IPS-20b (cell line): ENCODE measurements around the gene JADE2.
A peak's percentile ranks its signal among the peaks of the same experiment; 100 is the strongest.
"Not testable (repeated sequence)": the region's sequence is repeated elsewhere in the genome, so short reads cannot be mapped to it uniquely, and the experiment has no call there.

ENCODE experiments used
- H3K27ac ChIP-seq: one replicate; pipeline ENCODE4 v1.5.1; 2013; ENCODE audit warnings: low read length
- H3K27me3 ChIP-seq: 2 replicates; pipeline ENCODE4 v1.6.1; 2013; ENCODE audit warnings: mild to moderate bottlenecking, low read length, inconsistent platforms; ENCODE audit not compliant: insufficient read depth
- H3K36me3 ChIP-seq: 2 replicates; pipeline ENCODE4 v1.6.1; 2013; ENCODE audit warnings: low read depth, mild to moderate bottlenecking, inconsistent platforms, low read length, moderate library complexity; ENCODE audit not compliant: insufficient read depth
- H3K4me1 ChIP-seq: 2 replicates; pipeline ENCODE4 v1.6.1; 2013; ENCODE audit warnings: mild to moderate bottlenecking, control low read depth, inconsistent platforms, low read length, moderate library complexity; ENCODE audit not compliant: insufficient read depth
- H3K4me3 ChIP-seq: 2 replicates; pipeline ENCODE4 v1.5.1; 2013; ENCODE audit warnings: mild to moderate bottlenecking, low read length, inconsistent platforms
- H3K9ac ChIP-seq: 2 replicates; pipeline ENCODE4 v1.6.1; 2013; ENCODE audit warnings: low read depth, mild to moderate bottlenecking, inconsistent platforms, low read length, moderate library complexity
- H3K9me3 ChIP-seq: 2 replicates; pipeline ENCODE4 v1.6.1; 2013; ENCODE audit warnings: mild to moderate bottlenecking, low read depth, low read length, inconsistent platforms; ENCODE audit not compliant: insufficient read depth

The JADE2 gene

GRCh38 chr5:134547999-134548658, 22.7 kb downstream of the JADE2 start:
- Histone ChIP-seq H3K4me1 (peaks cover 10% of the 10 kb centered on the region; the same call in 1 of the 2 replicates), H3K4me3 (no peak overlapping the region), H3K9ac (no peak overlapping the region), H3K9me3 (no peaks in the 10 kb centered on the region), H3K27me3 (no peaks in the 10 kb centered on the region), H3K27ac (peak overlapping the region; percentile 39), H3K36me3 (peaks cover 62% of the 10 kb centered on the region)

- Histone ChIP-seq H3K4me1 (peaks cover 10% of the 10 kb centered on the region; the same call in 1 of the 2 replicates), H3K9me3 (no peaks in the 10 kb centered on the region), H3K36me3 (peaks cover 65% of the 10 kb centered on the region), H3K9ac (no peak overlapping the region), H3K4me3 (no peak overlapping the region), H3K27ac (no peak overlapping the region), H3K27me3 (no peaks in the 10 kb centered on the region)
Observed at GRCh38 chr5:134549714-134550113, 24.2 kb downstream of the JADE2 start.

GRCh38 chr5:134550271-134551214, 25.1 kb downstream of the JADE2 start:
- H3K27ac ChIP-seq, result peak overlapping the region; percentile 44
- peaks cover 64% of the 10 kb centered on the region for H3K36me3 ChIP-seq
- no peaks in the 10 kb centered on the region for H3K27me3 ChIP-seq
- H3K4me1 ChIP-seq, result peaks cover 10% of the 10 kb centered on the region; the same call in 1 of the 2 replicates
- no peaks in the 10 kb centered on the region for H3K9me3 ChIP-seq
- H3K4me3 ChIP-seq, result no peak overlapping the region
- H3K9ac ChIP-seq, result 0 out of 2 replicates have a peak overlapping the region, but pooled peaks have one; percentile 17

- no peak overlapping the region for H3K27ac ChIP-seq
- H3K9me3 ChIP-seq, result no peaks in the 10 kb centered on the region
- peaks cover 62% of the 10 kb centered on the region for H3K36me3 ChIP-seq
- H3K4me3 ChIP-seq, result no peak overlapping the region
- H3K27me3 ChIP-seq, result no peaks in the 10 kb centered on the region
- H3K4me1 ChIP-seq, result peaks cover 10% of the 10 kb centered on the region; the same call in 1 of the 2 replicates
- no peak overlapping the region for H3K9ac ChIP-seq
Observed at GRCh38 chr5:134551901-134552300, 26.4 kb downstream of the JADE2 start.

GRCh38 chr5:134552301-134552700, 26.8 kb downstream of the JADE2 start:
- no peak overlapping the region for H3K4me3 ChIP-seq
- H3K36me3 ChIP-seq, result peaks cover 59% of the 10 kb centered on the region
- no peak overlapping the region for H3K27ac ChIP-seq
- peaks cover 10% of the 10 kb centered on the region; the same call in 1 of the 2 replicates for H3K4me1 ChIP-seq
- no peaks in the 10 kb centered on the region for H3K27me3 ChIP-seq
- H3K9me3 ChIP-seq, result no peaks in the 10 kb centered on the region
- H3K9ac ChIP-seq, result no peak overlapping the region

GRCh38 chr5:134552716-134553115, 27.2 kb downstream of the JADE2 start:
- not testable (repeated sequence) for H3K4me3 ChIP-seq, H3K27me3 ChIP-seq, H3K9me3 ChIP-seq, H3K9ac ChIP-seq, H3K4me1 ChIP-seq, H3K27ac ChIP-seq
- peaks cover 55% of the 10 kb centered on the region for H3K36me3 ChIP-seq

GRCh38 chr5:134553821-134554267, 28.4 kb downstream of the JADE2 start:
- Histone ChIP-seq H3K27ac (no peak overlapping the region), H3K9me3 (no peaks in the 10 kb centered on the region), H3K27me3 (no peaks in the 10 kb centered on the region), H3K4me3 (no peak overlapping the region), H3K36me3 (peaks cover 48% of the 10 kb centered on the region), H3K4me1 (peaks cover 4% of the 10 kb centered on the region; the same call in 1 of the 2 replicates), H3K9ac (no peak overlapping the region)

- H3K4me3 ChIP-seq, result no peak overlapping the region
- no peaks in the 10 kb centered on the region for H3K27me3 ChIP-seq
- H3K4me1 ChIP-seq, result peaks cover 4% of the 10 kb centered on the region; the same call in 1 of the 2 replicates
- H3K36me3 ChIP-seq, result peaks cover 51% of the 10 kb centered on the region
- H3K27ac ChIP-seq, result no peak overlapping the region
- H3K9me3 ChIP-seq, result no peaks in the 10 kb centered on the region
- H3K9ac ChIP-seq, result no peak overlapping the region
Observed at GRCh38 chr5:134554319-134555222, 29.1 kb downstream of the JADE2 start.

- H3K4me3 ChIP-seq, result no peak overlapping the region
- no peaks in the 10 kb centered on the region for H3K27me3 ChIP-seq
- no peaks in the 10 kb centered on the region for H3K9me3 ChIP-seq
- no peak overlapping the region for H3K9ac ChIP-seq
- peak overlapping the region; percentile 30 for H3K27ac ChIP-seq
- H3K36me3 ChIP-seq, result peaks cover 53% of the 10 kb centered on the region
- H3K4me1 ChIP-seq, result peaks cover 3% of the 10 kb centered on the region; the same call in 1 of the 2 replicates
Observed at GRCh38 chr5:134555223-134555889, 29.9 kb downstream of the JADE2 start.

GRCh38 chr5:134555890-134556311, 30.4 kb downstream of the JADE2 start:
- H3K36me3 ChIP-seq, result peaks cover 57% of the 10 kb centered on the region
- no peak overlapping the region for H3K27ac ChIP-seq

More at GRCh38 chr5:134555890-134556311, 30.4 kb downstream of the JADE2 start:
- no peak overlapping the region for H3K9ac ChIP-seq
- H3K9me3 ChIP-seq, result no peaks in the 10 kb centered on the region
- H3K4me3 ChIP-seq, result no peak overlapping the region
- no peaks in the 10 kb centered on the region for H3K4me1 ChIP-seq
- H3K27me3 ChIP-seq, result no peaks in the 10 kb centered on the region
